A549 (cell line): ENCODE data around the gene CNTN2. TPM values are rescaled to one million over a fixed set of nuclear protein-coding genes. Genes with fewer than 3 reads are reported as not detected.

Source experiments
- ATAC-seq, 2 experiments: fragments of 200-7000 bp in 1 of 2; fragments of >200 bp in 1 of 2; cut with Nextera tagmentation in 1 of 2; cut with Tn5 transposase in 1 of 2; 3 replicates each; pipeline versions ENCODE4 v1.8.0 to v1.9.1; 2018 to 2020; ENCODE audit warnings: mild to moderate bottlenecking in 1 of 2, moderate library complexity in 1 of 2
- CTCF ChIA-PET: fragments of 300-600 bp; sonication (Branson Sonifier 250); formaldehyde crosslinking; extraction: SDS; loops from one replicate; lab custom pipeline; 2021; ENCODE audit warnings: antibody characterized with exemption, inconsistent platforms; lab: Yijun Ruan, JAX
- POLR2A ChIA-PET: fragments of 350-600 bp; formaldehyde crosslinking; extraction: SDS; loops from one replicate; lab custom pipeline; 2021; ENCODE audit warnings: antibody characterized with exemption, inconsistent platforms; lab: Yijun Ruan, JAX
- DNase-seq, 2 experiments: peaks; one replicate each; pipeline versions ENCODE4 v3.0.0 to v3.0.0-alpha.2; 2011 to 2016; ENCODE audit warnings: low read depth in 1 of 2, low spot score in 1 of 2
- FAIRE-seq: peaks from 2 replicates; lab custom pipeline; 2011; peaks lifted over from hg19 to GRCh38; lab: Jason Lieb, UNC
- H3K27ac ChIP-seq, 2 experiments: fragments of >200 bp; sonication (Bioruptor Twin); formaldehyde crosslinking; 3 replicates each; pipeline ENCODE4 v1.5.1; 2016 to 2017
- H3K4me1 ChIP-seq: fragments of >200 bp; sonication (Bioruptor Twin); formaldehyde crosslinking; 3 replicates; pipeline ENCODE4 v1.6.1; 2016
- H3K4me2 ChIP-seq: fragments of >200 bp; sonication (Bioruptor Twin); formaldehyde crosslinking; 3 replicates; pipeline ENCODE4 v1.6.1; 2016
- H3K4me3 ChIP-seq: fragments of >200 bp; sonication (Bioruptor Twin); formaldehyde crosslinking; 3 replicates; pipeline ENCODE4 v1.5.1; 2016
- H3K9me3 ChIP-seq: fragments of >200 bp; sonication (Bioruptor Twin); formaldehyde crosslinking; 3 replicates; pipeline ENCODE4 v1.6.1; 2016
- ATOH8 ChIP-seq: fragments of 250-450 bp; sonication (Bioruptor Pico); IDR thresholded peaks from 2 replicates; pipeline ENCODE4 v1.5.0; 2020; ENCODE audit warnings: low read depth, mild to moderate bottlenecking, moderate library complexity
- BHLHE40 ChIP-seq: IDR thresholded peaks from 2 replicates; pipeline ENCODE4 v1.6.1; 2012; ENCODE audit warnings: low read depth, low read length, inconsistent platforms
- CEBPB ChIP-seq, 2 experiments: fragments of >200 bp in 1 of 2; sonication (Bioruptor Twin) in 1 of 2; formaldehyde crosslinking in 1 of 2; IDR thresholded peaks; 2 replicates each; pipeline ENCODE4 v1.6.1; 2012 to 2016
- CHD2 ChIP-seq: fragments of 150-350 bp; IDR thresholded peaks from 2 replicates; pipeline ENCODE4 v1.6.1; 2014; ENCODE audit warnings: low read length; ENCODE audit not compliant: partially characterized antibody
- ELK1 ChIP-seq: fragments of 150-350 bp; IDR thresholded peaks from 2 replicates; pipeline ENCODE4 v1.6.1; 2014; ENCODE audit warnings: low read depth, mild to moderate bottlenecking, low read length
- EP300 ChIP-seq, 2 experiments: fragments of >200 bp; sonication (Bioruptor Twin); formaldehyde crosslinking; IDR thresholded peaks; 2 replicates in 1 of 2; 3 replicates in 1 of 2; pipeline ENCODE4 v1.6.1; 2016 to 2017
- FOSL2 ChIP-seq, 2 experiments: fragments of 450-650 bp in 1 of 2; fragments of >200 bp in 1 of 2; sonication (Bioruptor Twin) in 1 of 2; formaldehyde crosslinking; IDR thresholded peaks; 2 replicates each; pipeline versions ENCODE4 v1.5.0 to v1.6.1; 2016 to 2020; ENCODE audit warnings: mild to moderate bottlenecking in 1 of 2, moderate library complexity in 1 of 2
- FOXS1 ChIP-seq: fragments of 250-450 bp; sonication (Bioruptor Pico); IDR thresholded peaks from 2 replicates; pipeline ENCODE4 v1.5.0; 2020; ENCODE audit warnings: mild to moderate bottlenecking, moderate library complexity
- HEYL ChIP-seq: fragments of 250-450 bp; sonication (Bioruptor Pico); IDR thresholded peaks from 2 replicates; pipeline ENCODE4 v1.8.0; 2021; ENCODE audit warnings: mild to moderate bottlenecking, moderate library complexity
- HMGXB4 ChIP-seq: fragments of 250-450 bp; sonication (Bioruptor Pico); IDR thresholded peaks from 2 replicates; pipeline ENCODE4 v1.5.0; 2021; ENCODE audit warnings: mild to moderate bottlenecking, moderate library complexity, borderline replicate concordance
- KDM1A ChIP-seq: fragments of 200-600 bp; sonication (generic); IDR thresholded peaks from 2 replicates; pipeline ENCODE4 v1.6.1; 2016; ENCODE audit warnings: low read depth, mild to moderate bottlenecking
- MAFK ChIP-seq: fragments of 450-650 bp; IDR thresholded peaks from 2 replicates; pipeline ENCODE4 v1.6.1; 2014; ENCODE audit not compliant: partially characterized antibody
- MAZ ChIP-seq: fragments of 150-350 bp; IDR thresholded peaks from 2 replicates; pipeline ENCODE4 v1.6.1; 2014; ENCODE audit warnings: antibody characterized with exemption, low read depth, low read length, borderline replicate concordance
- PBX3 ChIP-seq: IDR thresholded peaks from 2 replicates; pipeline ENCODE4 v1.6.1; 2012
- POLR2A ChIP-seq: IDR thresholded peaks from 2 replicates; pipeline ENCODE4 v1.6.1; 2012; ENCODE audit warnings: mild to moderate bottlenecking, low read length
- RAD21 ChIP-seq, 2 experiments: fragments of >200 bp in 1 of 2; sonication (Bioruptor Twin) in 1 of 2; formaldehyde crosslinking in 1 of 2; IDR thresholded peaks in 1 of 2; conservative IDR thresholded peaks in 1 of 2; 2 replicates in 1 of 2; 3 replicates in 1 of 2; pipeline ENCODE4 v1.6.1; 2012 to 2018; ENCODE audit warnings: inconsistent platforms in 1 of 2
- RARB ChIP-seq: fragments of 250-450 bp; sonication (Bioruptor Pico); IDR thresholded peaks from 2 replicates; pipeline ENCODE4 v1.8.0; 2021; ENCODE audit warnings: mild to moderate bottlenecking, moderate library complexity
- SMC3 ChIP-seq: fragments of >200 bp; sonication (Bioruptor Twin); formaldehyde crosslinking; IDR thresholded peaks from 3 replicates; pipeline ENCODE4 v1.6.1; 2018; ENCODE audit warnings: inconsistent platforms
- SREBF2 ChIP-seq: fragments of 450-650 bp; IDR thresholded peaks from 2 replicates; pipeline ENCODE4 v1.6.1; 2014; ENCODE audit warnings: mild to moderate bottlenecking, moderate library complexity
- TFCP2L1 ChIP-seq: fragments of 250-450 bp; sonication (Bioruptor Pico); IDR thresholded peaks from 2 replicates; pipeline ENCODE4 v1.5.0; 2021; ENCODE audit warnings: mild to moderate bottlenecking
- ZNF302 ChIP-seq: fragments of 250-450 bp; sonication (Bioruptor Pico); IDR thresholded peaks from 2 replicates; pipeline ENCODE4 v1.9.0; 2021; ENCODE audit warnings: inconsistent platforms, mild to moderate bottlenecking, moderate library complexity
- ZSCAN20 ChIP-seq: fragments of 250-450 bp; sonication (Bioruptor Pico); IDR thresholded peaks from 2 replicates; pipeline ENCODE4 v1.8.0; 2022; ENCODE audit warnings: mild to moderate bottlenecking, moderate library complexity
- WGBS: methylation state at CpG from one replicate; pipeline ENCODE4 v1.1.6; 2017; ENCODE audit errors: missing lambda C conversion rate; 5-methylcytosine and 5-hydroxymethylcytosine counted together
- polyA plus RNA-seq, 4 experiments: library from polyadenylated mRNA; depleted of rRNA in 3 of 4; stranded (reverse); fragments of >200 nt; fragmentation: RNase III in 1 of 4; extraction: RNeasy Plus Mini Kit Qiagen cat#74134 plus additional on column Dnase treatment in 1 of 4; gene quantifications; 2 replicates in 3 of 4; 3 replicates in 1 of 4; pipeline ENCODE4 v1.2.3, GENCODE V29; 2011 to 2017

The CNTN2 gene
- polyA plus RNA-seq, 2 of the 4 experiments (the other 2 are of a cell fraction), result not detected

GRCh38 chr1:205107327-205107726, 64.3 kb downstream of the CNTN2 start:
- no peak overlapping the region for H3K4me3 ChIP-seq
- TF ChIP-seq HEYL (CRISPR knock-in tag), result no peak
- TF ChIP-seq ZNF302 (CRISPR knock-in tag), result no peak
- TF ChIP-seq KDM1A, result no peak
- TF ChIP-seq FOXS1, result no peak
- TF ChIP-seq SREBF2, result no peak
- TF ChIP-seq MAZ, result no peak
- TF ChIP-seq CEBPB (IDR thresholded peaks at IDR 0.05), result no peak
- TF ChIP-seq RARB (CRISPR knock-in tag), result no peak
- TF ChIP-seq ZSCAN20, result no peak
- no peak for TF ChIP-seq PBX3
- TF ChIP-seq EP300 (IDR thresholded peaks at IDR 0.05), result no peak
- H3K9me3 ChIP-seq, result no peaks in the 10 kb centered on the region
- no peaks in the 10 kb centered on the region for H3K4me1 ChIP-seq
- ATAC-seq (no peak), DNase-seq (no peak), FAIRE-seq (no peak)
- H3K4me2 ChIP-seq, result no peak overlapping the region
- H3K27ac ChIP-seq, result no peak overlapping the region
- 95% methylated on average over 4 of the region's 4 CpGs for WGBS
- POLR2A ChIA-PET, result no interaction called here
- CTCF ChIA-PET, result interaction anchor here (1.0 kb wide), 1 partner anchor 119 kb away, joined by 3 read pairs; no protein-coding TSS in a partner anchor

- 82% methylated on average over 4 of the region's 4 CpGs for WGBS
- DNase-seq (no peak), ATAC-seq (no peak), FAIRE-seq (no peak)
- Histone ChIP-seq H3K9me3 (no peaks in the 10 kb centered on the region), H3K4me2 (no peak overlapping the region), H3K4me1 (no peaks in the 10 kb centered on the region), H3K4me3 (no peak overlapping the region), H3K27ac (no peak overlapping the region)
- TF ChIP-seq ELK1 (no peak), BHLHE40 (no peak), HMGXB4 (no peak), ATOH8 (CRISPR knock-in tag) (no peak), TFCP2L1 (CRISPR knock-in tag) (no peak), FOSL2 (IDR thresholded peaks at IDR 0.05) (no peak), FOSL2 (CRISPR knock-in tag; IDR thresholded peaks at IDR 0.05) (no peak), PBX3 (no peak), CHD2 (no peak), SMC3 (no peak), POLR2A (no peak), MAFK (no peak), RAD21 (conservative IDR thresholded peaks at IDR 0.05 in 1 of 2, IDR thresholded peaks at IDR 0.05 in 1 of 2) (no peak)
- POLR2A ChIA-PET, result interaction anchor here (0.6 to 1.4 kb wide), 2 partner anchors 13 to 146 kb away, joined by 3 to 5 read pairs; partner anchors contain the start of gene RBBP5
- CTCF ChIA-PET, result interaction anchor here (0.6 to 5.5 kb wide), 5 partner anchors 13 to 271 kb away, joined by 3 to 31 read pairs (median 5); partner anchors contain the start of gene RBBP5
These were observed 65.5 kb downstream of the CNTN2 start for GRCh38 chr1:205108464-205108863.
